Fibroblast of peridontal ligament (primary cell): ENCODE data around the gene SEC24D.
A peak's percentile ranks its signal among the peaks of the same experiment; 100 is the strongest.

Experiments
- DNase-seq: peaks from one replicate; pipeline ENCODE4 v3.0.0-alpha.2; 2010; ENCODE audit errors: extremely low read depth

The SEC24D gene

DNA sequence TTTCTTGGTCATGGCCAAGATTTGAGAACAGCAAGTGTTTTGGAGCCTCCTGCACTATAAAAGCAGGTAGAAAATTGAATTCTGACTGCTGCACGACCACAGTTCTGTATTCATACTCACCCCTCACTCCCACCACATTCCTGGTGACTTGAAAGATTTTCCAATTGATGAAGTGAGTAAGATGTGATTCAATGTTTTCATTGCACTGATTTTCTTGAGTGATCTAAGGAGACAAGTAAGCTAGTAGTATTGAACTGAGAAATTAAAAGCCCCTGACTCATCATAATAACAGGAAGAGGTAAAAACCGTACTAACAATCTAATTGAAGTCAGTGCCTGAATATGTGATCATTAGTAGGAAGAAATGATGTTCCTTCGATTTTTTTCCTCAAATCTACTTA is 6.1 kb upstream of the SEC24D start:
- DNase-seq, result peak; percentile 39

GRCh38 chr4:118839221-118839927 is 3.4 kb upstream of the SEC24D start:
- no peak for DNase-seq

DNA sequence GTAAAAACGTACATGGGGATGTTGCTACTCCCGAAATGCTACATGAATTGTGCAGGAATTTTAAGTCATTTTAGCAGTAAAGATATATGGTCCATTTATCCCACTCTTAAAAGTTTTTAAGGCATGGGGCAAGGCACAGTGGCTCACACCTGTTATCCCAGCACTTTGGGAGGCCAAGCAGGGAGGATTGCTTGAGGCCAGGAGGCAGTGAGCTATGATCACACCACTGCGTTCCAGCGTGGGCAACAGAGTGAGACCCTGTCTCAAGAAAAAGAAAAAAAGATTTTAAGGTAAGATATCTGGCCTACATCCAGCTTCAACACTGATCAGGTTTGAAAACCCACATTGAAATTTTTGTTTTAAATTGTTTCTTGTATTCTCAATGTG is 1.2 kb upstream of the SEC24D start:
- no peak for DNase-seq

GRCh38 chr4:118836301-118837120 is 585 bp upstream of the SEC24D start:
- peak; percentile 78 for DNase-seq

DNA sequence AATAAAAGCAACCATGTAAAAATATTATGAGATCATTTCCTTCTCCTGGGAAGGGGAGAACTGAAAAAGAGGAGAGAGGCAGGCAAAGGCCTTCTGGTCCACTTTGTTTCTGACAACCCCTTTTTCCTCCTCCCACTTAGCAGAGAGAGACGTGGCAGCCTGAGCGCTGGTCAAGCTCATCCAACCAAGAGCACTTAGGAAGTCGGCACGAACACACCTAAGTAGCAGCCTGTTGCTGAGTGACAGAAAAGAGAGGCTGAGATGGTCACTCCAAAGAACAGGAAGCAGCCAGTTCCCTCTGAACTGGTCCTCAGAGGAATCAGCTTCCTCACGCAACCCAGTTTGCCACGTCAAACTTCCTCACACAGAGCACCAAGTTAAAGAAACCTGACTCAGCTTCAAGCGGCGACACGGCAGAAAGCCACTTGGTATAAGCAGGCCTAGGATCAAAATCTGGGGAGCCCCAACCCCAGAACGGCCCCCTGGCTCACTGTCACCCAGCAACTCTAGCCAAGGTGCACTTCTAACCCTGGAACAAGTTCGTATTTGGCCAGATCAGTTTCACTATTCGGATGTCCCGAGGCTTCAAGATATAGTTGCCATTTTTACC is 861 bp downstream of the SEC24D start:
- DNase-seq, result peak; percentile 89

DNA sequence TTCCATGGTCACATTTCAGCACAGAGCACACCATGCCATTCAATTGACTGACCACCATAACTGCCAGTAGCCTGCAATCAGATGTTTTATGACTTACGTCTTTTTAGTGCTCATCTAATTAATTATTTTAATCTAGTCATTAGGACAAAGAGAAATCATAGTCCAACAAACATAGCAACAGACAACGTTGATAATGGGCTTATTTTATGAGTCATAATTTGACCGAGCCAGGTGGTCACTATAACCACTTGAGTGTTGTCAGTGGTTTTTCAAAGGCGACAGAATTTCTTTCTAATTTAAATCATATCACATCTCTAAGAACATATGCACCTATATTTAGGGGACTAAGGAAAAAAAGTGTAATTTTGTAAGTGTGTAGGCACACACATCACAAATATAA is 1.9 kb downstream of the SEC24D start:
- DNase-seq, result peak; percentile 38

GRCh38 chr4:118833192-118833820 is 2.6 kb downstream of the SEC24D start:
- DNase-seq, result no peak

- DNase-seq, result no peak
Observed at GRCh38 chr4:118829107-118829506, 6.8 kb downstream of the SEC24D start.

DNA sequence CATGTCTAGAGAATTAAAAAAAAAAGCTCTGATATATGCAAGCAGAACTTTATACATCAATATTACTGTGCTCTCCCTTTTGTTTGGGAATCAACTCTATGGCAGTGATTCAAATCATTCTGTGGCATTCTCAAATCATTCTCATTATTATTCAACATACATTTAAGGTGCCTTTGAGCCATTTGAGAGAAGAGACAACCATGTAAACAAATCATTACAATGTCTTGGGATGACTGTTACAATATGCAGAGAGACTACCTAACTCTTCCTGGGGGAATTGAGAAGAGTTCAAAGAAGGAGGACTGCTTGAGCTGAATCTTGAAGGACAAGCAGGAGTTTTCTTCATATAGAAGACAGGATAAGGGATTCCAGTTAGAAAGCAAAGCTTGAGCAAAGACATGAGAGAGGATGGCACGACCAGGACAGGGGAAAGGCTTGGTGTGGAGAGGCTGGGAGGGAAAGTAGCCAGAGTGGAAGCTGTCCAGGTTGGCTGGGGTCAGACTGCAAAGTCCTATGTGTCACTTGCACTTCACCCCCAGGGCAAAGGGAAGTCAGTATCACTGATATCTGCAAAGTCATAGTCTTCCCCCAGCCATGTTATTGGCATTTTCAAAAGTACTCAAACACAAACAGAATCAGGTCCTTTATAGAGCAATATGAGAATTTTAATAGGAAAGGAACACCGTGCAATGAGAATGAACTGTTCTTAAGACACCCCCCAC is 9.0 kb downstream of the SEC24D start:
- no peak for DNase-seq

GRCh38 chr4:118825799-118826198 is 10.1 kb downstream of the SEC24D start:
- no peak for DNase-seq

DNA sequence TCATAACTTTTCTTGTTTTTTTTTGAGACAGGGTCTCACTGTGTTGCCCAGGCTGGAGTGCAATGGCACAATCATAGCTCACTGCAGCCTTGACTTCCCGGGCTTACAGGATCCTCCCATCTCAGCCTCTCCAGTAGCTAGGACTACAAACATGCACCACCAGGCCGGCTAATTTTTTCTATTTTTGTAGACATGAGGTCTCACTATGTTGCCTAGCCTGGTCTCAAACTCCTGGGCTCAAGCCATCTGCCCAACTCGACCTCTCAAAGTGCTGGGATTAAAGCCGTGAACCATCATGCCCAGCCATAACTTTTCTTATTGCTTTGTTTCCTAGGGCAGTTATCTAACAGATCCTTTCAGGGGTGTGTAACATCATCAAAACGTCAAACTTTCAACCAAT is 11.8 kb downstream of the SEC24D start:
- DNase-seq, result no peak

GRCh38 chr4:118823471-118823870 is 12.5 kb downstream of the SEC24D start:
- no peak for DNase-seq

GRCh38 chr4:118821590-118822293 is 14.2 kb downstream of the SEC24D start:
- DNase-seq, result no peak

DNA sequence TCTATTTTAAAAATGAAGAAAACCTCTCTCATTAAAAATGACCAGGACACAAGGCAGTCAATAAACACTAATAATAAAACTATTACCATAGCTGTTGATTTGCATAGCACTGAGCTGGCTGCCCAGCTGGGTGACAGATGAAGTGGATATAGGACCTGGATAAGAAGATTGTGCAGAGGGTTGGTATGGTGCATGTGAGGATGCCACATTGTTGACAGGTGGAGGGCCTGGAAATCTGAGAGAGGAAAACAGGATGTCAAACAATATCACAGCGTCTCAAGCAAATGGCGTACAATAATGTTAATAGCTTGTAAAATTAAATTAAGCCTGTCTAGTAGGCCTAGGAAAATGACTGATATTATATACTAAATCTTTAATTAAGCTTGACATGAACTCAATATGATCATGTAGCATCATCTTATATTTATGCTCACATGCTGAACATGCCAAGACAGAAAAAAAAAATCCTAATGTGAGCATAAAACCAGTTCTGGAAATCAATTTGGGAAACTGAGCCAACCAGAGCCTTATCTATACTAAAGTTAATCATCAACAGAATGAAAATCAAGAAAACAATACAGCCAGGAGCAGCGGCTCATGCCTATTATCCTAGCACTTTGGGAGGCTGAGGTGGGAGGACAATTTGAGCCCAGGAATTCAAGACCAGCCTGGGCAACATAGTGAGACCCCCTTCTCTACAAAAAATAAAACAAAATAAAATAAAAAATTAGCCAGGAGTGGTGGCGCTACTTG is 18.6 kb downstream of the SEC24D start:
- no peak for DNase-seq

GRCh38 chr4:118816538-118817177 is 19.3 kb downstream of the SEC24D start:
- peak; percentile 31 for DNase-seq

DNA sequence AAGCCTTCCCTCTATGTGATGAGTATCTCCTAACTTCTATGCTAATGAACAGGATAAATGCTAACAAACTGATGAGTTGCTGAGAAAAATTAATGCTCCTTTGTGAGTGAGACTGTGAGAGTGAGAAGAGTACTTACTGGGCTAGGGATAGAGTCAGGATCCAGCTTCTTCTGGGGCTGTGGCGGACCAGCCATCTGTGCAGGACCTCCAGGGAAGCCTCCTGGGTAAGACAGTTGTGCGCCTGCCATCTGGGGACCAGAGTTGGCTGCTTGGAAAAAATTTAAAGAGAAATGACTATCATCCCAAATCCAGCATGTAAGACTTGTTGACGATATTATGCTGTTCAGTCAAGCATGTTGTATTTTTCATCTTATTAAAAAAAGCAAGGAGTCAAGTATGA is 21.0 kb downstream of the SEC24D start:
- no peak for DNase-seq

DNA sequence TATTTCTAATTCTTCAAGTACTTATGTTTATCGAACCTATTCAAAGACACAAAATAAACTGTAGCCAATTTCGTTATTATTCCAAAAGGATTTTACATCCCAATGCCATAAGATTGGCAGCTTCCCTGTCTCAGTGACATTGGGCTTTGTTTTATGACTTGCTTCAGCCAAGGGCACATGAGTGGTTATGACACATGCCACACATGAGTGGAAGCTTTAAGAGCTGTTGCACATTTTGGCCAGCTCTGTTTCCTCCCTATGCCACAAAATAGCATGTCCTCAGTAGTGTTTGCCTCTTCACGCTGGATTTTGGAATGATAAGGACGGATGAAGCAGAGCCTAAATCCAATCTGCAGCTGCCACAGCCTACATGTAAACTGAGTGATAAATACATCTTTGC is 21.9 kb downstream of the SEC24D start:
- DNase-seq, result no peak

- DNase-seq, result no peak
Observed at GRCh38 chr4:118813561-118813960, 22.4 kb downstream of the SEC24D start.

- DNase-seq, result no peak
Observed at GRCh38 chr4:118811832-118812231, 24.1 kb downstream of the SEC24D start.
